Left hindlimb (tissue), 1 donor: ENCODE results near the gene ZSCAN26.

ENCODE experiments used
- DNase-seq: peaks from one replicate; pipeline ENCODE4 v3.0.0-alpha.2; 2018

ZSCAN26 gene

GRCh38 chr6:28266962-28267694, at the start of gene ZSCAN26:
Gene ZSCAN26 (plus strand): TSS chr6:28267143. CDS start chr6:28271920, 4,777 bp downstream.
- DNase-seq = peak; percentile 91

- DNase-seq = no peak
These were observed 49.1 kb upstream of the ZSCAN26 start for GRCh38 chr6:28217890-28218289.

- peak; percentile 80 for DNase-seq
These were observed 48.4 kb upstream of the ZSCAN26 start for GRCh38 chr6:28218312-28219248.

- DNase-seq = no peak
These were observed 46.4 kb upstream of the ZSCAN26 start for GRCh38 chr6:28220257-28221133.

GRCh38 chr6:28224131-28225055, 42.5 kb upstream of the ZSCAN26 start:
- no peak for DNase-seq

GRCh38 chr6:28225056-28225834, 41.7 kb upstream of the ZSCAN26 start, which contains the start of gene ZSCAN9:
Gene ZSCAN9 (plus strand): TSS chr6:28225275. CDS start chr6:28227085, 1,810 bp downstream.
- peak; percentile 90 for DNase-seq

- DNase-seq = no peak
These were observed 40.5 kb upstream of the ZSCAN26 start for GRCh38 chr6:28226460-28226859.

GRCh38 chr6:28232785-28233184, 34.2 kb upstream of the ZSCAN26 start:
- DNase-seq = no peak

GRCh38 chr6:28235912-28236452, 31.0 kb upstream of the ZSCAN26 start:
- no peak for DNase-seq

- DNase-seq = no peak
These were observed 27.3 kb upstream of the ZSCAN26 start for GRCh38 chr6:28239636-28240035.

- no peak for DNase-seq
These were observed 26.5 kb upstream of the ZSCAN26 start for GRCh38 chr6:28240471-28240870.

GRCh38 chr6:28243946-28244345, 23.0 kb upstream of the ZSCAN26 start:
- DNase-seq = no peak

GRCh38 chr6:28245206-28245941, 21.6 kb upstream of the ZSCAN26 start:
- DNase-seq = no peak

GRCh38 chr6:28248916-28249315, 18.0 kb upstream of the ZSCAN26 start:
- DNase-seq = no peak

- no peak for DNase-seq
These were observed 16.2 kb upstream of the ZSCAN26 start for GRCh38 chr6:28250747-28251146.

GRCh38 chr6:28251661-28252008, 15.3 kb upstream of the ZSCAN26 start:
- no peak for DNase-seq

- DNase-seq = peak; percentile 82
These were observed 14.7 kb upstream of the ZSCAN26 start, which contains the start of gene ZKSCAN4 for GRCh38 chr6:28252009-28252975. Gene ZKSCAN4 (minus strand): TSS chr6:28252269. CDS start chr6:28251980, 289 bp downstream.

GRCh38 chr6:28254121-28254519, 12.8 kb upstream of the ZSCAN26 start:
- DNase-seq = no peak
